CD4-positive, alpha-beta T cell treated with Interleukin-4 for 4 hours (primary cell): ENCODE data around the gene ANK3.

ENCODE experiments used
- DNase-seq: peaks from one replicate; pipeline ENCODE4 v3.0.0-alpha.2; 2020

ANK3 gene

GRCh38 chr10:60130130-60130579, 259.5 kb downstream of the ANK3 start:
- DNase-seq = no peak

GRCh38 chr10:60125895-60126294, 263.8 kb downstream of the ANK3 start:
- no peak for DNase-seq

DNA sequence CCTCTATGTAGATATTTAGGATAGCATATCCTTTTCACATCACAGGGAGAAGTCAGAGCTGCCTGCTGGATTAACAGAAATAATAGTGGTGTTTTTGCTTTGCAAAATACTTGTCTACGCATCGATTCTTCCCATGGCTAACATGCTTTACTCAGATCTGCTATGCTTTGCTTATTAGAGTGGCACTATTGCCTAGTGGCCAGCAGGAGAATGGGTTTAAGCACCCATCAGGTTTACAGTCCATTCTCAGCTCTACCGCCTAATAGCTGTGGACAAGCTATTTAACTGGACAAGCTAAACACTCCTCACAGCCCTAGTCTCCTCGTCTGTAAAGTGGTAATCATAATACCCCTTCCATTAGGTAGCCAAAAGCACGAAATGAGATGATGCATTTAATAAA, 265.1 kb downstream of the ANK3 start:
- no peak for DNase-seq

DNA sequence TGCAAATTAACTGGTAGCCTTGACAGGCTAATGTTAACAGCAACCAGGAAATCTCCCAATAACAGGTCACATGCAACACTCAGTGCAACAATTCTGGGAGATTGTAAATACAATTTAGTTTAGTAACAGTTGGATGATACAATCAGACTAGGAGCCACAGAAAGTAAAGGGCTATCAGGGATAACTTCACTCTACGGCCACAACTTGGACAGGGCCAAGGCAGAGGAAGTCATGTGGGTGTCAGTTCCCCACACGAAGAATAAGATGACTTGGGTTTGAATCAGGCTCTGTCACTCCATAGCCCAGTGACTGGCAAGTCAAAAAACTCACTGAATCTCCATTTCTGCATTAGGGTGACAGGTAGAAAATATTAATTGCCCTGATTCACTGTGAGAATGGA, 266.0 kb downstream of the ANK3 start:
- DNase-seq = no peak

- DNase-seq = no peak
These were observed 266.5 kb downstream of the ANK3 start for GRCh38 chr10:60123172-60123571.

DNA sequence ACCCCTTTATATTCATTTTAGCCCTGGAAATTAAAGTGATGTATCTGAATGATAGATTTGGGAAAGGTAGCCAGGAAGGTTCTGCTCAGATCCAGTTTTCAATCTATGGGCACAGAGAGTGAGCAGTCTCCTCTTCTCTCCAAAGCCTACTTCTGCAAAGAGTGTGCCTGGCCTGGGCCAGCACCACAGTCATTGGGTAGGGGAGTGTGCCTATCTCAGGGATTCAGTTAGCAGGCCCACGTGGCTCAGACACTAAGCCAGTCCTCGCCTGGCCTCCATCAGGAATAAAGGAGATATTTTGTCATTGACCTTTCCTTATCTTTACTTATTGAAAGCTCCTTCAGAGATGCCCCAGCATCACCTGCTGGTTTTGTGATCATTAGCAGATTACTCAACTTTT, 267.5 kb downstream of the ANK3 start:
- DNase-seq = no peak

DNA sequence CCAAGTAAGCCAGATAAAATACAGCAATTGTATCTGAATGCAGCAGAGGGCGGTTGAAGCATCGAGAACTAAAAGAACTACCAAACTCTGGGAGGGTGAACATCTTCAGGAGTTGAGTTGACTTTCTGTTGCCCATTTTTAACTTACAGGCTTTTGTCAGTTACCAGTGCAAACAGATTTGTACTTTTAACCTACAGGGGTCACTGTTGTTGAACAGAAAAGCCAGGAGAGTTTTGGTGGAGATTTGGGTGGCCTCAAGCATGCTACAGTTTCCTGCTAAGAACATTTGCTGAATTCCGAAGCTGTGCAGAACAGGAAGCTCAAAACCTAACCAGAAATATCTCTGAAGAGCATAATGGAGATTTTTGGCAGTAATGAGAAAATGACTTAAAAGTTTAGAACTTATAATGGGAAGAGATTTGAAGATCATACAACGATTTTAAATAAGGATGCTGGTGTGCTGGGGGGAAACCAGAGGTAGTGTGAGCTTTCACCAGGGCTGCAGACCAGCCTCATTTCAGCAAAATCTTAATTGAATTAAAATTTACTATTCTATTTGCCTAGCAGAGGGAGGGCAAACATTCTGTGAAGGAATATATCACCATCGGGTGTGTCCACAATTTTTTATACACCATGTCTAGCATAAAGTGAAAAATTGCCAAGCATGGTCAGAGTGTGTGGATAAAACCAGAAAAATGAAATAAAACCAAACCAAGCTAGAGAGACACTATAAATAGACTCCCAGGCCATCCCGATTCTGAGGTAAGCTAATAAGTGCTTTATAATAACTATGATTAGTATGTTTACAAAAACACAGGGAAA, 274.7 kb downstream of the ANK3 start:
- peak; percentile 27 for DNase-seq

DNA sequence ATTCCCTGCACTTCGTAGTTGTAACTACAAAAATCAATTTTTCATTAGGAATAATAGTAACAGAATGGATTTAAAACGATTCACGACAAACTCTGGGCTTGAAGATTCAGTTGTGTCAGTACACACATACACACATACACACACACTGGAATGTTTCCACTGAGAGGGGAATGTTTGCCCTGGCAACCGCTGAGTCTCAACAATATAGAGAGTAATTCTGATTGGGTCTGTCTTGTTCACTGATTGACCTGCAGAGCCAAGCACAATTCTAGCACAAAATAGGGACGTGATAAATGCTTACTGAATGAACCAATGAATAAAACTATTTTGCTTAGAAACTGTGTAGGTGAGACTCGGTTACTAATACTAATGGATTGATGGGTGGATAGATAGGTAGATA, 278.9 kb downstream of the ANK3 start:
- no peak for DNase-seq

DNA sequence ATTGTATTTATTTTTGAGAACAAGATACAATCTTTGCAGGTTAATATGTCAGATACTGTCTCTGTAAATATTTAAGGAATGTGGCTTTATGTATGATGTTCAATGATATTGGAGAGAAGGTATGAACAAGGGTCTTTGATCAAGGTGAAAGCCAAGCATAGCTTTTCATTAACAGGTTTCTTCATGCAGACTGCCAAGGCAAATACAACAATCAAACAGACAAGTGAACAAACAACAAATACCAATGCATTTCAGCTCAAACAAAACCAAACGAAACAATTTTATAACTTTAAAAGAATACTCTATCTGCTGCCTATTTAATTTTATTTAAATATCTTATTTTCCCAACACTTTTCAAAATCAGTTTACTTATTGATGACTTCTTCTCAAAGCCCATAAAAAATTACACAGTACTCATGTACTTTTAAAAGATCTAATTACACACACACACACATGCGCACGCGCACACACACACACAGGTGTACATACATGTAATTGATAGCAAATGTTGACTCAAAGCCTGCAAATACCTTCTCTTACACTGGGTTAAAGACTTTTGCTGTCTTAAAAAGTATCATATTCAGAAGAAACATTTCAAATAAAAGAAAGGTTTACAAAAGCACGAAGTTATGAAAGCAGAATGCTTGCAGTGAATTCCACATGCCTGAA, 282.2 kb downstream of the ANK3 start:
- DNase-seq = no peak

- no peak for DNase-seq
These were observed 284.4 kb downstream of the ANK3 start for GRCh38 chr10:60105295-60105695.

DNA sequence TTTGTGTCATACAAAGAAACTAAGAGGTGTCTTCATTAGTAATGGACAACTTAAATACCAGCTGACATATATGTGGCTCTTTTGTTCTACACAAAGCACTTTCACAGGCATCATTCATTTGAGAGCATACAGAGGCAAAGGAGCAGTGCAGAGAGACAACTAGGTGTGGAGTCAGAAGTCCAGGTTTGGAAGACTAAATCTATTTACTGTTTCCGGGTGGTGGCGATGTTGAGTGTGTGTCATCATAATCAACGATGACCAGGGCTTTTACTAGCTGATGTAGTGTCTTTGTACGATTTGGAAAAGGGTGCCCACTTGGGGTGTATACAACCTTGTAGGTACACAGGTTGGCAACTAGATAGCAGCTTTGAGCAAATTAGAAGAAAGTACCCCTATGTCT, 287.9 kb downstream of the ANK3 start:
- DNase-seq = no peak

GRCh38 chr10:60099998-60100747, 289.5 kb downstream of the ANK3 start:
- peak; percentile 42 for DNase-seq

DNA sequence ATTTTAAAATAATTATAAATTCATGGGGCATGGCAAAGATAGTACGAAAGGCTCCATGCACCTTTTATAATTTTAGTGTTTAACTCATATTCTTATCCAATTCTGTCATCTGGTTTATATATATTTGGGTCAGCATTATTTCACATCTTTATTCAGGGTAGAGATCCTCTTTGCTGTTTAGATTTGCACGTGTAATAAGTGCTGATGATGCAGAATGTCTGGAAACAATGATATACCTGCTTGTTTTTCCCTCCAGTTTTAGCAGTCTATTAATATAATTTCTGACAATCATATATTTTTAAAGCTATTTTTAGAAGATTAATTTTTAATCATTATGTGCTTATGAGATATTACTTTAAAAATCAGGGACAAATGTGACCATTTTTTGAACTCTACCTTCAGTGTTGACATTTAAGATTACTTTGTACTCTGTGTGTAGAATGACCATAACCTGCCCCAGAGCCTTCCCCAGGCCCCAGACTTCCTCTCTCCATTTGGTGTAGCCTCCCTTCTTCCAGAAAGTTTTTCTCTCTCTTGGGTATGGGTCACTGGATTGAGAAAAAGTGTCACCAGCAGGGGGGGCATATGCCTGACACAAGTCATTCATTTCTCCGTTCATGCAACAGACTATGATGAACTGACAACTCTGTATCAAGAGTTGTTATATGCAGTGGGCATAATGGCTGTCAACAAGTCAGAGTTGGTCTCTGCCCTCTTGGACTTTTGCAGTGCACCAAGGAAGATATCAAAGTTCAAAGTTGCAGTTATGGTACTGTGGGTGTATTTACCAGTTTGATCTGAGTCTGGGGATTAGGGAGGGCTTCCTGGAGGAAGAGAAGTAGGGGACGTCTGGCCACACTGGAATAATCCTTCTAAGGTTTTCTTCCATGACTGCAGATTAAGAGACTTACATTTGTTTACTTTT, 290.7 kb downstream of the ANK3 start:
- no peak for DNase-seq

GRCh38 chr10:60096761-60097513, 292.7 kb downstream of the ANK3 start:
- no peak for DNase-seq

- DNase-seq = no peak
These were observed 296.4 kb downstream of the ANK3 start for GRCh38 chr10:60093317-60093716.

DNA sequence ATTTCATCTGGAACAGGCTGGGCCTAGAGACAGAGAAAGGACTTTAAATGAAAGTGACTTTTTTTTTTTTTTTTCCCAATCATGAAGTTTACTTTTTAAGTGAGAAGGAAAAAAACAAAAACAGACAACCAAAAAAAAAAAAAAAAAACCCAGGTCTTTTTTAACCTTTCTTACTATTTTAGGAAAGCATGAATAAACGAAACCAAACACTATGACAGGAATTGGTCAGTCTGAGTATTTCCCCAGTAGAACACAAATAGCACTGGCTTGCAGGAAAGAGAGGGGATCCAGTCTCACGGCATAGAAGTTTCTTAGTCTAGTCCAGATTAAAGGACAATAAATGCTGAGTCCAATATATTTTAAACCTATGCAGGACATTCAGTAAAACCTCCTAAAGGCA, 302.8 kb downstream of the ANK3 start:
- no peak for DNase-seq

GRCh38 chr10:60086421-60086820, 303.3 kb downstream of the ANK3 start:
- DNase-seq = no peak

- DNase-seq = no peak
These were observed 306.8 kb downstream of the ANK3 start for GRCh38 chr10:60082744-60083344.

DNA sequence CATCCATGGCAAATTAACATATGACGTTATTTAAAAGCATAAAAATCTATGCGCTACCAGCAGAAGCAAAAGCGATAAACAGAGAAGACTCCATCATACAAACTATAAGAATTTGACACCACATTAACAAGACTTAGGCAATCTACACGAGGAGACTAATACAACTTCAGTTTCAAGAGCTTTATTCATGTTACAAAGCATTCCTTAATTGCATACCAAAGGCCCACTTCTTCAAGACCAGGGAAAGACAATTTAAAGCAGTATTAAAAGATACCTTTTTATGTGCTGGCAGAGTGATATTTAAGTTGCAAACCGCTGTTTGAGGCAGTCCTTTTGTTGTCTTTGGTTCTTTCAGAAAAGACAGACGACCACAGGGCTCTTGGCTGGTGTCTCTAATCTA, 307.3 kb downstream of the ANK3 start:
- no peak for DNase-seq

GRCh38 chr10:60073781-60074656, 315.7 kb downstream of the ANK3 start:
- DNase-seq = no peak
